ENCODE results near the gene PPCDC. TPM values are rescaled to one million over a fixed set of nuclear protein-coding genes. Genes with fewer than 3 reads are reported as not detected.
"Not testable (repeated sequence)": the region's sequence is repeated elsewhere in the genome, so short reads cannot be mapped to it uniquely, and the experiment has no call there.

PPCDC gene
- polyA plus RNA-seq, 4 donors = 11.4 to 29.4 (median 17.7) TPM

DNA sequence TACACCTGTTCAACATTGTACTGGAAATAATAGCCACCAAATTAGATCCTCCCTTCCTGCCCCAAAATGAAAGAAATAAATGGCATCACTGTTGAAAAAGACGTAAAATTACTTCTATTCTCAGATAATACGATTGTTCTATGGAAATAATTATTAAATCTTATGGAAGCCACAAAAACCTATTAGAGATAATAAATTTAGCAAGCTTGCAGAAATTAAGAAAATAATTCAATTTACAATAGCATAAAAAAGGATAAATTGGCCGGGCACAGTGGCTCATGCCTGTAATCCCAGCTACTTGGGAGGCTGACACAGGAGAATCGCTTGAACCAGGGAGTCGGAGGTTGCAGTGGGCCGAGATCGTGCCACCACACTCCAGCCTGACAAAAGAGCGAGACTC lies 57.8 kb downstream of the PPCDC start:
- Histone ChIP-seq H3K27ac (ENCODE audit: low read depth in 1 of 3, low read length in 2 of 3) (no peak overlapping the region), H3K4me1 (ENCODE audit: control insufficient read depth in 3 of 3, insufficient read depth in 2 of 3, low read depth in 1 of 3, low read length in 2 of 3) (no peaks in the 10 kb centered on the region), H3K4me3 (ENCODE audit: low read depth in 1 of 3, low read length in 3 of 3) (no peak overlapping the region), H3K36me3 (ENCODE audit: control insufficient read depth in 3 of 3, insufficient read depth in 2 of 3, low read depth in 1 of 3, low read length in 3 of 3) (no peaks in the 10 kb centered on the region), H3K27me3 (ENCODE audit: control insufficient read depth in 3 of 3, insufficient read depth in 3 of 3, low read length in 3 of 3) (no peaks in the 10 kb centered on the region), H3K9me3 (ENCODE audit: control insufficient read depth in 2 of 2, insufficient read depth in 1 of 2, low read depth in 1 of 2, low read length in 1 of 2) (peaks cover 0 to 10% of the 10 kb centered on the region in 2 donors)
- FAIRE-seq (no peak), DNase-seq (no peak)
- 95 to 97% (median 97%) methylated on average over 8 of the region's 8 CpGs for WGBS, 3 donors

DNA sequence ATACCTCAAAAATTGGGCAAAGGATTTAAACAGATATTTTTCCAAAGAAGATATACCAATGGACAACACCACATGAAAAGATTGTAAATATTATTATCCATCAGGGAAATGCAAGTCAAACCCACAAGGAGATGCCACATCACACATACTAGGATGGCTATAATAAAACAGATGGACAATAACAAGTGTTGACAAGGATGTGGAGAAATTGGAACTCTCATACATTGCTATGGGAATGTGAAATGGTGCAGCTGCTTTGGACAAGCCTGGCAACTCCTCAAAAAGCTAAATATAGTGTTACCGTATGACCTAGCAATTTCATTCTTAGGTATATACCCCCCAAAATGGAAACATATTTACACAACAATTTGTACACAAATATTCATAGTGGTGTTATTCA lies 59.3 kb downstream of the PPCDC start:
- FAIRE-seq = no peak
- Histone ChIP-seq H3K27me3 (ENCODE audit: control insufficient read depth in 3 of 3, insufficient read depth in 3 of 3, low read length in 3 of 3) (no peaks in the 10 kb centered on the region), H3K4me3 (ENCODE audit: low read depth in 1 of 3, low read length in 3 of 3) (no peak overlapping the region), H3K4me1 (ENCODE audit: control insufficient read depth in 3 of 3, insufficient read depth in 2 of 3, low read depth in 1 of 3, low read length in 2 of 3) (no peaks in the 10 kb centered on the region), H3K36me3 (ENCODE audit: control insufficient read depth in 3 of 3, insufficient read depth in 2 of 3, low read depth in 1 of 3, low read length in 3 of 3) (no peaks in the 10 kb centered on the region), H3K27ac (ENCODE audit: low read depth in 1 of 3, low read length in 2 of 3) (no peak overlapping the region), H3K9me3 (ENCODE audit: control insufficient read depth in 2 of 2, insufficient read depth in 1 of 2, low read depth in 1 of 2, low read length in 1 of 2) (peaks cover 0 to under 1% of the 10 kb centered on the region in 2 donors)
- 77 to 91% (median 83%) methylated on average over 1 of the region's 1 CpG for WGBS, 3 donors
- no peak for DNase-seq

DNA sequence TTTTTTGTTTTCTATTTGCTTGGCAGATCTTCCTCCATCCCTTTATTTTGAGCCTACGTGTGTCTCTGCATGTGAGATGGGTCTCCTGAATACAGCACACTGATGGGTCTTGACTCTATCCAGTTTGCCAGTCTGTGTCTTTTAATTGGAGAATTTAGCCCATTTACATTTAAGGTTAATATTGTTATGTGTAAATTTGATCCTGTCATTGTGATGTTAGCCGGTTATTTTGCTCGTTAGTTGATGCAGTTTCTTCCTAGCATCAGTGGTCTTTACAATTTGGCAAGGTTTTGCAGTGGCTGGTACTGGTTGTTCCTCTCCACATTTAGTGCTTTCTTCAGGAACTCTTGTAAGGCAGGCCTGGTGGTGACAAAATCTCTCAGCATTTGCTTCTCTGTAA lies 62.3 kb downstream of the PPCDC start:
- not testable (repeated sequence) for H3K36me3 ChIP-seq (ENCODE audit: control insufficient read depth in 3 of 3, insufficient read depth in 2 of 3, low read depth in 1 of 3, low read length in 3 of 3); H3K9me3 ChIP-seq (ENCODE audit: control insufficient read depth in 2 of 2, insufficient read depth in 1 of 2, low read depth in 1 of 2, low read length in 1 of 2); H3K27ac ChIP-seq (ENCODE audit: low read depth in 1 of 3, low read length in 2 of 3); DNase-seq; H3K27me3 ChIP-seq (ENCODE audit: control insufficient read depth in 3 of 3, insufficient read depth in 3 of 3, low read length in 3 of 3); H3K4me3 ChIP-seq (ENCODE audit: low read depth in 1 of 3, low read length in 3 of 3); FAIRE-seq; H3K4me1 ChIP-seq (ENCODE audit: control insufficient read depth in 3 of 3, insufficient read depth in 2 of 3, low read depth in 1 of 3, low read length in 2 of 3)
- WGBS, 3 donors = 89 to 98% (median 90%) methylated on average over 2 to 3 of the region's 3 CpGs

DNA sequence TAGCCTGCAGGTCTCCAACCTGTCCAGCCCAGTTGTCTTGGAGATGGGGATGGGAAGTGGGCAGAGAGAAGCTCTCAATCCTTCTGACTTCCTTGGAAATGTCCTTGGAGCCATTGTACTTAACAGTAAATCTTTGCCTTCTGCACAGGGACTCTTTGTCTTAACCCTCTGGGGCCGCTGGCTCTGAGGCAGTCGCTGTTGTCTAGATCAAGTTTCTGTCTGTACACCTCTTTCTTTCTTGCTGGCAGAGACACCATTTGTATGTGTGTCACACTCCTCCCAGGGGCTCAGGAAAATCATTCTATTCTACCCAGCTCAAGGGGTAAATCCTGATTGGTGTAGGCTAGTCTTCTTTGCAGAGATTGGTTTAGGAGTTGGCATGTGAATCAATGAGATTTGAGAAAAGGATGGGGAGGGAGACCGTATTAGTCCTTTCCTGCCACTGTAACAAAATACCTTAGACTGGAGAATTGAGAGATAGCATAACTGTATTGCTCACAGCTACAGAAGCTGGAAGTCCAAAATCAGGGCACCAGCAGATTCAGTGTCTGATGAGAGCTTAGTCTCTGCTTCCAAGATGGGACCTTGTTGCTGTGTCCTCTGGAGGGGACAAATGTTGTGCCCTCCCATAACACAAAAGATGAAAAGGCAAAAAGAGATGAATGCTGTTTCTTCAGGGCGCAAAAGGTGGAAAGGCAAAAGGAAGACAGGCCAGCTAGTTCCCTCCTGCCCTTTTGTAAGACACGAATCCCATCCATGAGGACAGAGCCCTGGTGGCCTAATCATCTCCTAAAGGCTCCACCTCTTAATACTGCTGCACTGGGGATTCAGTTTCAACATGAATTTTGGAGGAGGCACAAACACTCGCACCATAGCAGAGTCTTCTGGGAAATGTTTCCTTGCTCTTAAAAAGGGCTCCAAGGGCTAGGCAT lies 66.3 kb downstream of the PPCDC start:
- WGBS, 3 donors = 85 to 89% (median 86%) methylated on average over 6 of the region's 6 CpGs
- no peak for FAIRE-seq
- Histone ChIP-seq H3K36me3 (ENCODE audit: control insufficient read depth in 3 of 3, insufficient read depth in 2 of 3, low read depth in 1 of 3, low read length in 3 of 3) (no peaks in the 10 kb centered on the region), H3K27ac (ENCODE audit: low read depth in 1 of 3, low read length in 2 of 3) (peak overlapping the region in 1 of 3 donors; percentile 80), H3K27me3 (ENCODE audit: control insufficient read depth in 3 of 3, insufficient read depth in 3 of 3, low read length in 3 of 3) (no peaks in the 10 kb centered on the region), H3K4me1 (ENCODE audit: control insufficient read depth in 3 of 3, insufficient read depth in 2 of 3, low read depth in 1 of 3, low read length in 2 of 3) (no peaks in the 10 kb centered on the region), H3K4me3 (ENCODE audit: low read depth in 1 of 3, low read length in 3 of 3) (no peak overlapping the region), H3K9me3 (ENCODE audit: control insufficient read depth in 2 of 2, insufficient read depth in 1 of 2, low read depth in 1 of 2, low read length in 1 of 2) (no peaks in the 10 kb centered on the region)
- no peak for DNase-seq

DNA sequence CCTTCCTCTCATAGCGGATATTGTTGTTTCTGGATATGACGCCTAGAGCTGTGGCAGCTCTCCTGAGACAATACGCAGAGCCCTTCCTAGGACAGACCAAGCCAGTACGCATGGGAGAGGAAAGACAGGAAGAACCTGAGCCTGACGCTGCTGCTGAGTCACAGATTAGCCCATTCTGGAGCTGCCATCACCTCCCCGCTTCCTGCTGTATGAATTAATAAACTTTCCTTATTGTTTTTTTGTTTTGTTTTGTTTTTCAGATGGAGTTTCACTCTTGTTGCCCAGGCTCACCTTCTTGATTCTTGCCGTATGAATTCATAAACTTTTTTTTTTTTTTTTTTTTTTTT lies 67.0 kb downstream of the PPCDC start:
- Histone ChIP-seq H3K27ac (ENCODE audit: low read depth in 1 of 3, low read length in 2 of 3) (no peak overlapping the region), H3K9me3 (ENCODE audit: control insufficient read depth in 2 of 2, insufficient read depth in 1 of 2, low read depth in 1 of 2, low read length in 1 of 2) (no peaks in the 10 kb centered on the region), H3K36me3 (ENCODE audit: control insufficient read depth in 3 of 3, insufficient read depth in 2 of 3, low read depth in 1 of 3, low read length in 3 of 3) (no peaks in the 10 kb centered on the region), H3K4me3 (ENCODE audit: low read depth in 1 of 3, low read length in 3 of 3) (no peak overlapping the region), H3K27me3 (ENCODE audit: control insufficient read depth in 3 of 3, insufficient read depth in 3 of 3, low read length in 3 of 3) (no peaks in the 10 kb centered on the region), H3K4me1 (ENCODE audit: control insufficient read depth in 3 of 3, insufficient read depth in 2 of 3, low read depth in 1 of 3, low read length in 2 of 3) (no peaks in the 10 kb centered on the region)
- no peak for DNase-seq
- 68 to 93% (median 82%) methylated on average over 7 of the region's 7 CpGs for WGBS, 3 donors
- FAIRE-seq = no peak

DNA sequence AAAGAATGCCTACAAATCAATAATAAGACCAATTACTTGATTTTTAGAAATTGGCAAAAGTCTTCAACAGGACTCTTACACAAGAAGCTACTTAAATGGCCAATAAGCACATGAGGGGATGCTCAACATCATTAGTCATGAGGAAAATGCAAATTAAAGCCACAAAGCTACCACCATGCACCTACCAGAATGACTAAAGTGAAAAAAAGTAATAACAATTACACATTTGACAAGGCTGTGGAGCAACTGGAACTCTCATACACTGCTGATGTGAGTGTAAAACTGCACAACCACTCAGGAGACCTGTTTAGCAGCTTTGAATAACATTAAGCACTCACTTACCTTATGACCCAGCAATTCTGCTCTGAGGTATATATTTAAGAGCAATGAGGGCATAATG lies 68.4 kb downstream of the PPCDC start:
- FAIRE-seq (no peak), DNase-seq (no peak)
- no peaks in the 10 kb centered on the region for H3K36me3 ChIP-seq (ENCODE audit: control insufficient read depth in 3 of 3, insufficient read depth in 2 of 3, low read depth in 1 of 3, low read length in 3 of 3)
- H3K9me3 ChIP-seq (ENCODE audit: control insufficient read depth in 2 of 2, insufficient read depth in 1 of 2, low read depth in 1 of 2, low read length in 1 of 2) = no peaks in the 10 kb centered on the region
- no peaks in the 10 kb centered on the region for H3K27me3 ChIP-seq (ENCODE audit: control insufficient read depth in 3 of 3, insufficient read depth in 3 of 3, low read length in 3 of 3)
- H3K27ac ChIP-seq (ENCODE audit: low read depth in 1 of 3, low read length in 2 of 3) = no peak overlapping the region
- no peak overlapping the region for H3K4me3 ChIP-seq (ENCODE audit: low read depth in 1 of 3, low read length in 3 of 3)
- no peaks in the 10 kb centered on the region for H3K4me1 ChIP-seq (ENCODE audit: control insufficient read depth in 3 of 3, insufficient read depth in 2 of 3, low read depth in 1 of 3, low read length in 2 of 3)

DNA sequence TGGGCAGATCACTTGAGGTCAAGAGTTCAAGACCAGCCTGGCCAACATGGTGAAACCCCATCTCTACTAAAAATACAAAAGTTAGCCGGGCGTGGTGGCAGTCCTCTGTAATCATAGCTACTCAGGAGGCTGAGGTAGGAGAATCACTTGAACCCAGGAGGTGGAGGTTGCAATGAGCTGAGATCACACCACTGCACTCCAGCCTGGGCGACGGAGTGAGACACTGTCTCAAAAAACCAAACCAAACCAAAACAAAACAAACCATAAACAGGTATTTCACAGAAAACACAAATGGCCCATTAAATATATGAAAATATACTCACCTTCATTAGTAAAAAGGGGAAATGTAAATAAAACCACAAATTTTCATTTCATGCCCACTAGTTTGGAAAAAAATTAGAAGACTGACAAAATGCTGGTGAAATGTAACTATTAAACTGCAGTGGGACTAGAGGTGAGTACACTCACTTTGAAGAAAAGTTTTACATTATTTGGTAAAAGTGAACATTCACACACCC lies 71.6 kb downstream of the PPCDC start:
- not testable (repeated sequence) for DNase-seq; H3K27ac ChIP-seq (ENCODE audit: low read depth in 1 of 3, low read length in 2 of 3); H3K4me3 ChIP-seq (ENCODE audit: low read depth in 1 of 3, low read length in 3 of 3); H3K9me3 ChIP-seq (ENCODE audit: control insufficient read depth in 2 of 2, insufficient read depth in 1 of 2, low read depth in 1 of 2, low read length in 1 of 2); H3K36me3 ChIP-seq (ENCODE audit: control insufficient read depth in 3 of 3, insufficient read depth in 2 of 3, low read depth in 1 of 3, low read length in 3 of 3); H3K4me1 ChIP-seq (ENCODE audit: control insufficient read depth in 3 of 3, insufficient read depth in 2 of 3, low read depth in 1 of 3, low read length in 2 of 3); H3K27me3 ChIP-seq (ENCODE audit: control insufficient read depth in 3 of 3, insufficient read depth in 3 of 3, low read length in 3 of 3); FAIRE-seq
- 74 to 94% (median 80%) methylated on average over 4 of the region's 4 CpGs for WGBS, 3 donors

DNA sequence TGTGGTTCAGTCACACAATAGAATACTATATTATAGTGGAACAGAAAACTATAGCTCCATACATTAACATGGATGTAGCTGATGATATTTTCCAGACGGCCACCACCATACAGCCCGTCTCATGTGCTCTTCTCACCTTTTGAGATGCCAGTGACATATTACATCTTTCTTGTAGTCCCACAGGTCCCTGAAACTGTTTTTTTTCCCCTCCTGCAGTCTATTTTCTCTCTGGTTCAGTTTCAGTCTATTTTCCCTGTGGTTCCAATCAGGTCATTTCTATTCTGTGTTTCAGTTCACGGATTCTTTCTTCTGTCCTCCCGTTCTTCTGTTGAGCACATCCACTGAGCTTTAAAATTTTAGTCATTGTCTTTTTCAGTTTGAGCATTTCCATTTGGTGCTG lies 72.2 kb downstream of the PPCDC start:
- no peak for FAIRE-seq
- no peak overlapping the region for H3K4me3 ChIP-seq (ENCODE audit: low read depth in 1 of 3, low read length in 3 of 3)
- no peaks in the 10 kb centered on the region for H3K27me3 ChIP-seq (ENCODE audit: control insufficient read depth in 3 of 3, insufficient read depth in 3 of 3, low read length in 3 of 3)
- WGBS, 3 donors = 68 to 89% (median 82%) methylated on average over 4 of the region's 4 CpGs
- DNase-seq = no peak
- no peaks in the 10 kb centered on the region for H3K9me3 ChIP-seq (ENCODE audit: control insufficient read depth in 2 of 2, insufficient read depth in 1 of 2, low read depth in 1 of 2, low read length in 1 of 2)
- H3K27ac ChIP-seq (ENCODE audit: low read depth in 1 of 3, low read length in 2 of 3) = no peak overlapping the region
- H3K36me3 ChIP-seq (ENCODE audit: control insufficient read depth in 3 of 3, insufficient read depth in 2 of 3, low read depth in 1 of 3, low read length in 3 of 3) = no peaks in the 10 kb centered on the region
- no peaks in the 10 kb centered on the region for H3K4me1 ChIP-seq (ENCODE audit: control insufficient read depth in 3 of 3, insufficient read depth in 2 of 3, low read depth in 1 of 3, low read length in 2 of 3)

DNA sequence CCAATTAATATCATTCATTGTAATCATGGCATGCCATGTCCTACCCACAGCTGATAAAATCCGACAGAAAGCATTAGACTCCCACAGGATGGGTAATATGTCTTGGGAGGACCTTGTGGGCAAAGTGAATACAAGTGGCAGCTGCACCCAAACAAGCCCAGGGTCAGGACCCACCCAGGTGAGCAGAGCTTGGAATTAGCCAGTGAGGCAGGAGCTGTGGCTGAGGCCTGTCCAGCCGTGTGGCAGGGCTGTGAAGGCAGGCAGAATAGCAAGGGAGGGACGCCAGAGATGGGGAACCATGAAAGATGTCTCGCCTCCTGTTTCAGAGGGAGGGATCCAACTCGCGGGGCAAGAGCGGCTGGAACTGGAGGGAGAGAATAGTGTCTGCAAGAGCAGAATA lies 74.5 kb downstream of the PPCDC start:
- WGBS, 3 donors = 81 to 94% (median 84%) methylated on average over 7 of the region's 7 CpGs
- Histone ChIP-seq H3K4me3 (ENCODE audit: low read depth in 1 of 3, low read length in 3 of 3) (no peak overlapping the region), H3K27ac (ENCODE audit: low read depth in 1 of 3, low read length in 2 of 3) (no peak overlapping the region), H3K36me3 (ENCODE audit: control insufficient read depth in 3 of 3, insufficient read depth in 2 of 3, low read depth in 1 of 3, low read length in 3 of 3) (no peaks in the 10 kb centered on the region), H3K9me3 (ENCODE audit: control insufficient read depth in 2 of 2, insufficient read depth in 1 of 2, low read depth in 1 of 2, low read length in 1 of 2) (no peaks in the 10 kb centered on the region), H3K4me1 (ENCODE audit: control insufficient read depth in 3 of 3, insufficient read depth in 2 of 3, low read depth in 1 of 3, low read length in 2 of 3) (no peaks in the 10 kb centered on the region), H3K27me3 (ENCODE audit: control insufficient read depth in 3 of 3, insufficient read depth in 3 of 3, low read length in 3 of 3) (no peaks in the 10 kb centered on the region)
- DNase-seq = no peak
- no peak for FAIRE-seq

All from small intestine (tissue), 7 donors.